IPS DF 6.9 (cell line): Measurements from ENCODE around the gene PLEKHG3.

Experiments
- DNase-seq: peaks from one replicate; pipeline ENCODE4 v3.0.0-alpha.2; 2013; ENCODE audit warnings: low read depth, low spot score
- H3K27ac ChIP-seq: one replicate; pipeline ENCODE4 v1.5.1; 2013; ENCODE audit warnings: low read length, control low read depth
- H3K27me3 ChIP-seq: 2 replicates; pipeline ENCODE4 v1.6.1; 2013; ENCODE audit warnings: mild to moderate bottlenecking, low read length; ENCODE audit not compliant: control insufficient read depth, insufficient read depth
- H3K36me3 ChIP-seq: 2 replicates; pipeline ENCODE4 v1.6.1; 2013; ENCODE audit warnings: low read length; ENCODE audit not compliant: control insufficient read depth, insufficient read depth
- H3K4me1 ChIP-seq: 2 replicates; pipeline ENCODE4 v1.6.1; 2013; ENCODE audit warnings: low read length; ENCODE audit not compliant: control insufficient read depth, insufficient read depth
- H3K4me3 ChIP-seq: 2 replicates; pipeline ENCODE4 v1.5.1; 2013; ENCODE audit warnings: mild to moderate bottlenecking, low read length
- H3K9me3 ChIP-seq: 2 replicates; pipeline ENCODE4 v1.6.1; 2013; ENCODE audit warnings: low read length, inconsistent platforms; ENCODE audit not compliant: control insufficient read depth, insufficient read depth
- WGBS: extraction: QIAGEN DNeasy Blood & Tissue Kit; methylation state at CpG from one replicate; pipeline ENCODE4 v1.1.7; 2013; ENCODE audit warnings: mixed read lengths, missing lambda C conversion rate; ENCODE audit not compliant: insufficient read length, insufficient coverage; 5-methylcytosine and 5-hydroxymethylcytosine counted together

Gene PLEKHG3

GRCh38 chr14:64718762-64719161 is 14.5 kb downstream of the PLEKHG3 start:
- no peaks in the 10 kb centered on the region for H3K36me3 ChIP-seq
- no peak overlapping the region for H3K27ac ChIP-seq
- H3K9me3 ChIP-seq: no peaks in the 10 kb centered on the region
- H3K4me1 ChIP-seq: peaks cover 42% of the 10 kb centered on the region
- no peak overlapping the region for H3K4me3 ChIP-seq
- no peaks in the 10 kb centered on the region for H3K27me3 ChIP-seq
- DNase-seq: no peak
- no CpG with 5 or more reads among the region's 7 CpGs for WGBS

GRCh38 chr14:64719601-64720000 is 15.4 kb downstream of the PLEKHG3 start:
- Histone ChIP-seq H3K4me3 (no peak overlapping the region), H3K36me3 (no peaks in the 10 kb centered on the region), H3K4me1 (peaks cover 44% of the 10 kb centered on the region), H3K27ac (no peak overlapping the region), H3K9me3 (no peaks in the 10 kb centered on the region), H3K27me3 (no peaks in the 10 kb centered on the region)
- DNase-seq: no peak
- no CpG with 5 or more reads among the region's 7 CpGs for WGBS

- no peaks in the 10 kb centered on the region for H3K36me3 ChIP-seq
- peaks cover 43% of the 10 kb centered on the region for H3K4me1 ChIP-seq
- no peak overlapping the region for H3K4me3 ChIP-seq
- no peak for DNase-seq
- no CpG with 5 or more reads among the region's 7 CpGs for WGBS
- H3K27ac ChIP-seq: no peak overlapping the region
- H3K27me3 ChIP-seq: no peaks in the 10 kb centered on the region
- no peaks in the 10 kb centered on the region for H3K9me3 ChIP-seq
Measured at GRCh38 chr14:64720131-64720576, 15.9 kb downstream of the PLEKHG3 start.

- no peaks in the 10 kb centered on the region for H3K36me3 ChIP-seq
- no peaks in the 10 kb centered on the region for H3K9me3 ChIP-seq
- no peak for DNase-seq
- peaks cover 44% of the 10 kb centered on the region for H3K4me1 ChIP-seq
- WGBS: no CpG with 5 or more reads among the region's 5 CpGs
- H3K27ac ChIP-seq: no peak overlapping the region
- no peak overlapping the region for H3K4me3 ChIP-seq
- H3K27me3 ChIP-seq: no peaks in the 10 kb centered on the region
Measured at GRCh38 chr14:64721391-64721791, 17.2 kb downstream of the PLEKHG3 start.

- Histone ChIP-seq H3K27ac (no peak overlapping the region), H3K9me3 (no peaks in the 10 kb centered on the region), H3K4me3 (no peak overlapping the region), H3K27me3 (no peaks in the 10 kb centered on the region), H3K36me3 (no peaks in the 10 kb centered on the region), H3K4me1 (peaks cover 44% of the 10 kb centered on the region)
- WGBS: no CpG with 5 or more reads among the region's 9 CpGs
- no peak for DNase-seq
Measured at GRCh38 chr14:64721899-64722298, 17.7 kb downstream of the PLEKHG3 start.

GRCh38 chr14:64722842-64723447 is 18.7 kb downstream of the PLEKHG3 start:
- H3K4me1 ChIP-seq: peaks cover 39% of the 10 kb centered on the region
- WGBS: no CpG with 5 or more reads among the region's 5 CpGs

GRCh38 chr14:64723691-64724577 is 19.7 kb downstream of the PLEKHG3 start:
- H3K27ac ChIP-seq: no peak overlapping the region
- DNase-seq: no peak
- no peaks in the 10 kb centered on the region for H3K9me3 ChIP-seq
- peaks cover 30% of the 10 kb centered on the region for H3K4me1 ChIP-seq
- H3K27me3 ChIP-seq: no peaks in the 10 kb centered on the region
- no peak overlapping the region for H3K4me3 ChIP-seq
- H3K36me3 ChIP-seq: peaks cover 14% of the 10 kb centered on the region
- no CpG with 5 or more reads among the region's 15 CpGs for WGBS

More at GRCh38 chr14:64722842-64723447, 18.7 kb downstream of the PLEKHG3 start:
- no peak overlapping the region for H3K4me3 ChIP-seq
- no peak for DNase-seq
- no peaks in the 10 kb centered on the region for H3K9me3 ChIP-seq
- peaks cover 5% of the 10 kb centered on the region for H3K36me3 ChIP-seq
- no peaks in the 10 kb centered on the region for H3K27me3 ChIP-seq
- no peak overlapping the region for H3K27ac ChIP-seq

GRCh38 chr14:64724578-64724930 is 20.3 kb downstream of the PLEKHG3 start:
- no peak overlapping the region for H3K27ac ChIP-seq
- no peak for DNase-seq
- no CpG with 5 or more reads among the region's 1 CpG for WGBS
- peaks cover 14% of the 10 kb centered on the region for H3K36me3 ChIP-seq
- no peaks in the 10 kb centered on the region for H3K27me3 ChIP-seq
- no peaks in the 10 kb centered on the region for H3K9me3 ChIP-seq
- no peak overlapping the region for H3K4me3 ChIP-seq
- H3K4me1 ChIP-seq: peaks cover 26% of the 10 kb centered on the region

- peaks cover 23% of the 10 kb centered on the region for H3K4me1 ChIP-seq
Measured at GRCh38 chr14:64725261-64725815, 21.1 kb downstream of the PLEKHG3 start.

GRCh38 chr14:64725879-64726584 is 21.8 kb downstream of the PLEKHG3 start:
- peaks cover 18% of the 10 kb centered on the region for H3K36me3 ChIP-seq
- H3K27ac ChIP-seq: no peak overlapping the region
- WGBS: no CpG with 5 or more reads among the region's 6 CpGs
- H3K9me3 ChIP-seq: no peaks in the 10 kb centered on the region
- H3K27me3 ChIP-seq: no peaks in the 10 kb centered on the region
- peaks cover 22% of the 10 kb centered on the region for H3K4me1 ChIP-seq
- H3K4me3 ChIP-seq: no peak overlapping the region
- no peak for DNase-seq

More at GRCh38 chr14:64725261-64725815, 21.1 kb downstream of the PLEKHG3 start:
- no peak overlapping the region for H3K27ac ChIP-seq
- H3K9me3 ChIP-seq: no peaks in the 10 kb centered on the region
- H3K36me3 ChIP-seq: peaks cover 14% of the 10 kb centered on the region
- H3K27me3 ChIP-seq: no peaks in the 10 kb centered on the region
- WGBS: no CpG with 5 or more reads among the region's 3 CpGs
- no peak for DNase-seq
- H3K4me3 ChIP-seq: no peak overlapping the region
